ENCODE data around the gene EXOSC1.

EXOSC1 gene

GRCh38 chr10:97393034-97393573 lies 52.7 kb downstream of the EXOSC1 start:
- no peak overlapping the region for H3K9ac ChIP-seq (ENCODE audit: low read length)
- no peaks in the 10 kb centered on the region for H3K79me2 ChIP-seq (ENCODE audit: insufficient read depth, low read length)
- H4K20me1 ChIP-seq (ENCODE audit: low read depth, low read length): no peaks in the 10 kb centered on the region
- H3K27me3 ChIP-seq (ENCODE audit: low read length): no peaks in the 10 kb centered on the region
- no peak for TF ChIP-seq CTCF (IDR thresholded peaks at IDR 0.05; ENCODE audit: insufficient read depth, low read length, poor library complexity, severe bottlenecking)
- no peak for TF ChIP-seq EZH2phosphoT487 (conservative IDR thresholded peaks at IDR 0.05; ENCODE audit: low read length)
- no peak overlapping the region for H3K4me2 ChIP-seq (ENCODE audit: low read depth, low read length, poor library complexity, severe bottlenecking)
- H3K9me2 ChIP-seq (replicated peaks; ENCODE audit: insufficient read depth, low read length): no peaks in the 10 kb centered on the region
- H3K36me3 ChIP-seq (ENCODE audit: low read length): peaks cover 7% of the 10 kb centered on the region; the same call in 1 of the 2 replicates
- H3K9me3 ChIP-seq (ENCODE audit: insufficient read depth, low read length): no peaks in the 10 kb centered on the region
- no peaks in the 10 kb centered on the region for H3F3A ChIP-seq (ENCODE audit: insufficient read depth)
- H3K4me3 ChIP-seq (ENCODE audit: insufficient read depth, low read length, poor library complexity, severe bottlenecking): no peak overlapping the region
- H3K27ac ChIP-seq (ENCODE audit: low read depth, low read length): no peak overlapping the region
- no peak overlapping the region for H2AFZ ChIP-seq (ENCODE audit: low read depth, low read length, severe bottlenecking)

GRCh38 chr10:97390091-97390490 lies 55.7 kb downstream of the EXOSC1 start:
- Histone ChIP-seq H3K27ac (ENCODE audit: low read depth, low read length) (no peak overlapping the region), H3F3A (ENCODE audit: insufficient read depth) (no peaks in the 10 kb centered on the region), H3K79me2 (ENCODE audit: insufficient read depth, low read length) (no peaks in the 10 kb centered on the region), H3K9me2 (replicated peaks; ENCODE audit: insufficient read depth, low read length) (no peaks in the 10 kb centered on the region), H3K36me3 (ENCODE audit: low read length) (0 out of 2 replicates have a peak, but pooled peaks cover 3% of the 10 kb centered on the region), H3K27me3 (ENCODE audit: low read length) (no peaks in the 10 kb centered on the region), H2AFZ (ENCODE audit: low read depth, low read length, severe bottlenecking) (no peak overlapping the region), H3K9me3 (ENCODE audit: insufficient read depth, low read length) (no peaks in the 10 kb centered on the region), H3K4me2 (ENCODE audit: low read depth, low read length, poor library complexity, severe bottlenecking) (no peak overlapping the region), H3K4me3 (ENCODE audit: insufficient read depth, low read length, poor library complexity, severe bottlenecking) (no peak overlapping the region), H4K20me1 (ENCODE audit: low read depth, low read length) (no peaks in the 10 kb centered on the region), H3K9ac (ENCODE audit: low read length) (no peak overlapping the region)
- TF ChIP-seq CTCF (IDR thresholded peaks at IDR 0.05; ENCODE audit: insufficient read depth, low read length, poor library complexity, severe bottlenecking) (no peak), EZH2phosphoT487 (conservative IDR thresholded peaks at IDR 0.05; ENCODE audit: low read length) (no peak)

- no peak overlapping the region for H3K4me2 ChIP-seq (ENCODE audit: low read depth, low read length, poor library complexity, severe bottlenecking)
- H3K9me2 ChIP-seq (replicated peaks; ENCODE audit: insufficient read depth, low read length): no peaks in the 10 kb centered on the region
- H3F3A ChIP-seq (ENCODE audit: insufficient read depth): no peaks in the 10 kb centered on the region
- H3K27me3 ChIP-seq (ENCODE audit: low read length): no peaks in the 10 kb centered on the region
- H4K20me1 ChIP-seq (ENCODE audit: low read depth, low read length): no peaks in the 10 kb centered on the region
- H3K9me3 ChIP-seq (ENCODE audit: insufficient read depth, low read length): no peaks in the 10 kb centered on the region
- no peak overlapping the region for H3K9ac ChIP-seq (ENCODE audit: low read length)
- H3K27ac ChIP-seq (ENCODE audit: low read depth, low read length): no peak overlapping the region
- H3K36me3 ChIP-seq (ENCODE audit: low read length): no peaks in the 10 kb centered on the region
- no peak for TF ChIP-seq EZH2phosphoT487 (conservative IDR thresholded peaks at IDR 0.05; ENCODE audit: low read length)
- TF ChIP-seq CTCF (IDR thresholded peaks at IDR 0.05; ENCODE audit: insufficient read depth, low read length, poor library complexity, severe bottlenecking): no peak
- no peaks in the 10 kb centered on the region for H3K79me2 ChIP-seq (ENCODE audit: insufficient read depth, low read length)
- H2AFZ ChIP-seq (ENCODE audit: low read depth, low read length, severe bottlenecking): no peak overlapping the region
- no peak overlapping the region for H3K4me3 ChIP-seq (ENCODE audit: insufficient read depth, low read length, poor library complexity, severe bottlenecking)
Observed at GRCh38 chr10:97388152-97388551, 57.7 kb downstream of the EXOSC1 start.
